Loucy (cell line): ENCODE measurements around the gene CD160.

ENCODE experiments used
- H2AFZ ChIP-seq: fragments of 200-600 bp; sonication (generic); 2 replicates; pipeline ENCODE4 v1.6.0; 2016; ENCODE audit warnings: antibody characterized with exemption, mild to moderate bottlenecking, low read length, moderate library complexity
- H3F3A ChIP-seq: fragments of 200-600 bp; 2 replicates; pipeline ENCODE4 v1.6.0; 2016; ENCODE audit warnings: antibody characterized with exemption, low read depth, mild to moderate bottlenecking
- H3K27me3 ChIP-seq: fragments of 200-600 bp; sonication (generic); 2 replicates; pipeline ENCODE4 v1.6.1; 2014; ENCODE audit warnings: low read length, mild to moderate bottlenecking; ENCODE audit not compliant: insufficient read depth, poor library complexity, severe bottlenecking
- H3K36me3 ChIP-seq: fragments of 200-600 bp; sonication (generic); 2 replicates; pipeline ENCODE4 v1.6.1; 2016; ENCODE audit warnings: low read length; ENCODE audit not compliant: insufficient read depth
- H3K4me1 ChIP-seq: fragments of 200-600 bp; sonication (generic); 2 replicates; pipeline ENCODE4 v1.5.1; 2014; ENCODE audit warnings: low read length, mild to moderate bottlenecking; ENCODE audit not compliant: insufficient read depth, poor library complexity, severe bottlenecking
- H3K4me2 ChIP-seq: fragments of 200-600 bp; sonication (generic); 2 replicates; pipeline ENCODE4 v1.6.0; 2014; ENCODE audit warnings: antibody characterized with exemption, low read length, low read depth, mild to moderate bottlenecking; ENCODE audit not compliant: poor library complexity, severe bottlenecking
- H3K4me3 ChIP-seq: fragments of 200-600 bp; sonication (generic); 2 replicates; pipeline ENCODE4 v1.5.1; 2014; ENCODE audit warnings: low read length, mild to moderate bottlenecking, mixed read lengths; ENCODE audit not compliant: poor library complexity, severe bottlenecking
- H3K79me2 ChIP-seq: fragments of 200-600 bp; sonication (generic); 2 replicates; pipeline ENCODE4 v1.6.1; 2014; ENCODE audit warnings: low read length; ENCODE audit not compliant: insufficient read depth
- H3K9ac ChIP-seq: fragments of 200-600 bp; sonication (generic); 2 replicates; pipeline ENCODE4 v1.6.0; 2014; ENCODE audit warnings: mild to moderate bottlenecking, low read depth, low read length, moderate library complexity; ENCODE audit not compliant: poor library complexity, severe bottlenecking
- H3K9me2 ChIP-seq: fragments of 200-600 bp; sonication (generic); replicated peaks from 2 replicates; pipeline ENCODE4 v1.6.1; 2016; ENCODE audit warnings: low read depth, low read length, mixed read lengths
- H3K9me3 ChIP-seq: fragments of 200-600 bp; sonication (generic); 2 replicates; pipeline ENCODE4 v1.6.1; 2014; ENCODE audit warnings: mild to moderate bottlenecking, antibody characterized with exemption, low read length, low read depth; ENCODE audit not compliant: insufficient read depth
- H4K20me1 ChIP-seq: fragments of 200-600 bp; sonication (generic); 2 replicates; pipeline ENCODE4 v1.6.0; 2014; ENCODE audit warnings: antibody characterized with exemption, low read length, mild to moderate bottlenecking; ENCODE audit not compliant: insufficient read depth, poor library complexity, severe bottlenecking
- EZH2phosphoT487 ChIP-seq: fragments of 200-600 bp; IDR thresholded peaks from 2 replicates; pipeline ENCODE4 v1.6.1; 2018; ENCODE audit warnings: antibody characterized with exemption, mild to moderate bottlenecking, moderate library complexity, borderline replicate concordance
- TF ChIP-seq, protein P1 (sequence below): fragments of 200-600 bp; sonication (generic); conservative IDR thresholded peaks from 2 replicates; pipeline ENCODE4 v1.5.1; 2014; ENCODE audit warnings: mild to moderate bottlenecking, antibody characterized with exemption, low read length

CD160 gene

DNA sequence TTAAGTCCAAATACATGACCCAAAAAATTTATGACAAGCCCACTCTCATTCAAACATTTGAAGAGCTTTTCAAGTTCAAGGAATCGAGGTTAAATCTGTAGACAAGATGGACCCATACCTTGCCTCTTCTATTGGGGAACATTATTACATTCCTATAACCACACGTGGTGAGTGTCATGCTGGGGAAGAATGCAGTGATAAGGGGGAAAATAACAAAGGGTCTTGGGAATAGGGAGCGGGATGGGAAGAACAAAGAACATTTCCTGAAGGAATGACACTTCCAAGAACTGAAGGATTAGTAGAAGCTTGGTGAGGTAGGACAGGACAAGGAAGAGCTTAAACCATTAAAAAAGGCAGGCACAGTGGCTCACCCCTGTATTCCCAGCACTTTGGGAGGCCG is 31.0 kb upstream of the CD160 start:
- Histone ChIP-seq H3K4me1 (peaks cover 10% of the 10 kb centered on the region), H3K9ac (no peak overlapping the region), H3K36me3 (no peaks in the 10 kb centered on the region), H3K9me3 (no peaks in the 10 kb centered on the region), H4K20me1 (no peaks in the 10 kb centered on the region), H3K79me2 (no peaks in the 10 kb centered on the region), H3K4me3 (no peak overlapping the region), H3K9me2 (no peaks in the 10 kb centered on the region), H3F3A (no peaks in the 10 kb centered on the region), H3K4me2 (no peak overlapping the region), H3K27me3 (no peaks in the 10 kb centered on the region), H2AFZ (no peak overlapping the region)
- TF ChIP-seq, protein P1, sequence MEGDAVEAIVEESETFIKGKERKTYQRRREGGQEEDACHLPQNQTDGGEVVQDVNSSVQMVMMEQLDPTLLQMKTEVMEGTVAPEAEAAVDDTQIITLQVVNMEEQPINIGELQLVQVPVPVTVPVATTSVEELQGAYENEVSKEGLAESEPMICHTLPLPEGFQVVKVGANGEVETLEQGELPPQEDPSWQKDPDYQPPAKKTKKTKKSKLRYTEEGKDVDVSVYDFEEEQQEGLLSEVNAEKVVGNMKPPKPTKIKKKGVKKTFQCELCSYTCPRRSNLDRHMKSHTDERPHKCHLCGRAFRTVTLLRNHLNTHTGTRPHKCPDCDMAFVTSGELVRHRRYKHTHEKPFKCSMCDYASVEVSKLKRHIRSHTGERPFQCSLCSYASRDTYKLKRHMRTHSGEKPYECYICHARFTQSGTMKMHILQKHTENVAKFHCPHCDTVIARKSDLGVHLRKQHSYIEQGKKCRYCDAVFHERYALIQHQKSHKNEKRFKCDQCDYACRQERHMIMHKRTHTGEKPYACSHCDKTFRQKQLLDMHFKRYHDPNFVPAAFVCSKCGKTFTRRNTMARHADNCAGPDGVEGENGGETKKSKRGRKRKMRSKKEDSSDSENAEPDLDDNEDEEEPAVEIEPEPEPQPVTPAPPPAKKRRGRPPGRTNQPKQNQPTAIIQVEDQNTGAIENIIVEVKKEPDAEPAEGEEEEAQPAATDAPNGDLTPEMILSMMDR, result no peak
- no peak for TF ChIP-seq EZH2phosphoT487

DNA sequence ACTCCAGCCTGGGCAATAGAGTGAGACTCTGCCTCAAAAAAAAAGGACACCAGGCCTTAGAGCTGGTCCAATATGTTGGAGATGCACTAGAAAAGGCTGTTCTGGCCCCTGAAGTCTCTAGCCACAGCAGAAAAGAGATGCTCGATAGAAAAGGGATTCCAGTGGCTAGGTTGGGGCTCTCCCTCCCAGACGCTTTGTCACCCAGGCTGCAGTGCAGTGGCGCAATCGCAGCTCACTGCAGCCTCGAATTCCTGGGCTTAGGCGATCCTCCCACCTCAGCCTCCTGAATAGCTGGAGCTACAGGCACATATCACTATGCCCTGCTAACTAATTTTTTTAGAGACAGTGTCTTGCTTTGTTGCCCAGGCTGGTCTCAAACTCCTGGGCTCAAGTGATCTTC is 30.4 kb upstream of the CD160 start:
- no peak for TF ChIP-seq EZH2phosphoT487
- TF ChIP-seq, protein P1, result no peak
- Histone ChIP-seq H3K9me3 (no peaks in the 10 kb centered on the region), H2AFZ (no peak overlapping the region), H3K36me3 (no peaks in the 10 kb centered on the region), H3F3A (no peaks in the 10 kb centered on the region), H3K27me3 (no peaks in the 10 kb centered on the region), H3K79me2 (no peaks in the 10 kb centered on the region), H3K4me3 (no peak overlapping the region), H3K4me2 (no peak overlapping the region), H3K9ac (no peak overlapping the region), H3K4me1 (peaks cover 10% of the 10 kb centered on the region), H3K9me2 (no peaks in the 10 kb centered on the region), H4K20me1 (no peaks in the 10 kb centered on the region)

DNA sequence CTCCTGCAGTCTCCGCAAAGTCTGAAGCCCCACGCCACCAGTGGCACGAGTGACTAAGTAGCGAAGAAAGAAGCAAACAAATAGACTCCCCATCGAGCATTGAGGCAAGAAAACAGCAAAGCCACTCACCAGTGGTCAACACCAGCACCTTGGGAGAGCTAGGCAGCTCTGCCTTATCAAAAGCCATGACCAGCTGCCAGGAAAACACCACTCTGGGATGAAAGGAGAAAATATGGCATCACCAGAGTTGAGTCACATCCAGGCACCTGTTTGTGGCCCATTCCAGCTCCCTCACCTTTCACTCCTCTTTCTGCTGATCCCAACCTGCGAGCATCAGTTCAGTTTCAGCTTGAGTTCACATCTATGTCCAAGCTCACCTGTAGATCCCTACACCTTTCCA is 29.4 kb upstream of the CD160 start:
- H3K4me3 ChIP-seq, result no peak overlapping the region
- H3K27me3 ChIP-seq, result no peaks in the 10 kb centered on the region
- H3K36me3 ChIP-seq, result no peaks in the 10 kb centered on the region
- H3K79me2 ChIP-seq, result no peaks in the 10 kb centered on the region
- no peaks in the 10 kb centered on the region for H3F3A ChIP-seq
- no peak overlapping the region for H3K9ac ChIP-seq
- H3K9me2 ChIP-seq, result no peaks in the 10 kb centered on the region
- H3K4me2 ChIP-seq, result peak overlapping the region; percentile 51
- H4K20me1 ChIP-seq, result no peaks in the 10 kb centered on the region
- no peak overlapping the region for H2AFZ ChIP-seq
- H3K4me1 ChIP-seq, result peaks cover 10% of the 10 kb centered on the region
- TF ChIP-seq EZH2phosphoT487, result no peak
- TF ChIP-seq, protein P1, result no peak
- no peaks in the 10 kb centered on the region for H3K9me3 ChIP-seq
